IMR-90 (cell line): ENCODE measurements around the gene POMGNT1. TPM values are rescaled to one million over a fixed set of nuclear protein-coding genes. Genes with fewer than 3 reads are reported as not detected.

Source experiments
- ATAC-seq: fragments of 200-7000 bp; cut with Tn5 transposase; 2 replicates; pipeline ENCODE4 v1.9.1; 2020; ENCODE audit warnings: low read depth, mild to moderate bottlenecking, moderate library complexity
- BruUV-seq: library from RNA; stranded (reverse); fragments of 400-500 nt; replicated peaks from 2 replicates; lab custom pipeline; 2021; lab: Mats Ljungman, UMichigan
- CTCF ChIA-PET: fragments of 300-600 bp; formaldehyde crosslinking; extraction: SDS; loops from one replicate; lab custom pipeline; 2021; ENCODE audit warnings: antibody characterized with exemption; lab: Yijun Ruan, JAX
- POLR2A ChIA-PET: fragments of 300-600 bp; sonication (Branson Sonifier 250); formaldehyde crosslinking; loops from one replicate; lab custom pipeline; 2022; ENCODE audit warnings: antibody characterized with exemption; ENCODE audit not compliant: unreplicated experiment; lab: Charles Lee
- DNase-seq: peaks from one replicate; pipeline ENCODE4 v3.0.0; 2013
- H2AFZ ChIP-seq: replicated peaks from 2 replicates; pipeline ENCODE3; 2013; ENCODE audit warnings: low read length, mild to moderate bottlenecking; ENCODE audit not compliant: poor library complexity
- H2AK5ac ChIP-seq: 2 replicates; pipeline ENCODE4 v1.6.1; 2013; ENCODE audit warnings: low read depth, low read length, inconsistent platforms
- H2AK9ac ChIP-seq: replicated peaks from 2 replicates; pipeline ENCODE3; 2013; ENCODE audit warnings: mild to moderate bottlenecking, low read depth, low read length, moderate library complexity; ENCODE audit not compliant: poor library complexity
- H2BK120ac ChIP-seq: 2 replicates; pipeline ENCODE4 v1.6.1; 2013; ENCODE audit warnings: low read depth, low read length, inconsistent platforms
- H2BK15ac ChIP-seq: 3 replicates; pipeline ENCODE4 v1.6.1; 2013; ENCODE audit warnings: low read depth, low read length, inconsistent platforms
- H2BK20ac ChIP-seq: 2 replicates; pipeline ENCODE4 v1.6.1; 2013; ENCODE audit warnings: low read depth, mild to moderate bottlenecking, inconsistent platforms, low read length, moderate library complexity
- H2BK5ac ChIP-seq: 2 replicates; pipeline ENCODE4 v1.6.1; 2013; ENCODE audit warnings: mild to moderate bottlenecking, low read depth, low read length, inconsistent platforms; ENCODE audit not compliant: poor library complexity, severe bottlenecking
- H3K14ac ChIP-seq: replicated peaks from 2 replicates; pipeline ENCODE4 v1.6.1; 2013; ENCODE audit warnings: low read depth, low read length, inconsistent platforms
- H3K18ac ChIP-seq: 2 replicates; pipeline ENCODE4 v1.6.1; 2013; ENCODE audit warnings: low read depth, low read length, control low read depth
- H3K23ac ChIP-seq: 2 replicates; pipeline ENCODE4 v1.6.1; 2013; ENCODE audit warnings: low read depth, low read length, inconsistent platforms
- H3K27ac ChIP-seq: 2 replicates; pipeline ENCODE4 v1.5.1; 2013; ENCODE audit warnings: mild to moderate bottlenecking, control low read depth, low read length; ENCODE audit not compliant: insufficient read depth
- H3K27me3 ChIP-seq: 2 replicates; pipeline ENCODE4 v1.6.1; 2013; ENCODE audit warnings: low read length; ENCODE audit not compliant: control insufficient read depth, insufficient read depth
- H3K36me3 ChIP-seq: 2 replicates; pipeline ENCODE4 v1.6.1; 2013; ENCODE audit warnings: low read length, mixed read lengths; ENCODE audit not compliant: control insufficient read depth, insufficient read depth
- H3K4ac ChIP-seq: 2 replicates; pipeline ENCODE4 v1.6.1; 2013; ENCODE audit warnings: low read depth, low read length, inconsistent platforms
- H3K4me1 ChIP-seq: 2 replicates; pipeline ENCODE4 v1.6.1; 2013; ENCODE audit warnings: low read length, mixed read lengths; ENCODE audit not compliant: control insufficient read depth, insufficient read depth
- H3K4me2 ChIP-seq: 2 replicates; pipeline ENCODE4 v1.6.1; 2013; ENCODE audit warnings: low read depth, mild to moderate bottlenecking, control low read depth, low read length, moderate library complexity
- H3K4me3 ChIP-seq: 2 replicates; pipeline ENCODE4 v1.5.1; 2013; ENCODE audit warnings: low read depth, mild to moderate bottlenecking, control low read depth, low read length, moderate library complexity; ENCODE audit not compliant: insufficient read depth
- H3K56ac ChIP-seq: 2 replicates; pipeline ENCODE4 v1.6.1; 2013; ENCODE audit warnings: low read length, inconsistent platforms; ENCODE audit not compliant: insufficient read depth; ENCODE audit errors: extremely low read depth
- H3K79me1 ChIP-seq, 2 experiments: 2 replicates each; pipeline ENCODE4 v1.6.1; 2013; ENCODE audit warnings: low read length in 2 of 2, inconsistent platforms in 1 of 2, low read depth in 1 of 2
- H3K9ac ChIP-seq: 2 replicates; pipeline ENCODE4 v1.6.1; 2013; ENCODE audit warnings: low read depth, low read length, control low read depth
- H3K9me1 ChIP-seq: 2 replicates; pipeline ENCODE4 v1.6.1; 2013; ENCODE audit warnings: low read length, inconsistent platforms; ENCODE audit not compliant: insufficient read depth
- H3K9me3 ChIP-seq: 2 replicates; pipeline ENCODE4 v1.6.1; 2013; ENCODE audit warnings: low read length; ENCODE audit not compliant: control insufficient read depth, insufficient read depth
- H4K20me1 ChIP-seq: 2 replicates; pipeline ENCODE4 v1.6.1; 2013; ENCODE audit warnings: low read length, inconsistent platforms; ENCODE audit not compliant: insufficient read depth
- H4K5ac ChIP-seq: 2 replicates; pipeline ENCODE4 v1.6.1; 2013; ENCODE audit warnings: mild to moderate bottlenecking, low read depth, low read length, control low read depth
- H4K8ac ChIP-seq, 2 experiments: 2 replicates each; pipeline ENCODE4 v1.6.1; 2013; ENCODE audit warnings: low read depth in 2 of 2, low read length in 2 of 2, control low read depth in 1 of 2, inconsistent platforms in 1 of 2
- H4K91ac ChIP-seq: 2 replicates; pipeline ENCODE4 v1.6.1; 2013; ENCODE audit warnings: low read depth, low read length, inconsistent platforms; ENCODE audit not compliant: insufficient read depth
- BHLHE40 ChIP-seq: fragments of 150-350 bp; IDR thresholded peaks from 2 replicates; pipeline ENCODE4 v1.6.1; 2016; ENCODE audit warnings: mild to moderate bottlenecking, low read depth, low read length
- CEBPB ChIP-seq: IDR thresholded peaks from 2 replicates; pipeline ENCODE4 v1.6.1; 2012; ENCODE audit warnings: low read depth, low read length, improper control_type of control experiment
- CHD1 ChIP-seq: IDR thresholded peaks from 2 replicates; pipeline ENCODE4 v1.6.1; 2012; ENCODE audit warnings: low read depth, low read length, improper control_type of control experiment
- FOS ChIP-seq: fragments of 150-350 bp; IDR thresholded peaks from 2 replicates; pipeline ENCODE4 v1.6.1; 2016; ENCODE audit warnings: low read depth, low read length
- MAFK ChIP-seq: IDR thresholded peaks from 2 replicates; pipeline ENCODE4 v1.6.1; 2012; ENCODE audit warnings: low read depth, low read length, improper control_type of control experiment
- MAZ ChIP-seq: IDR thresholded peaks from 2 replicates; pipeline ENCODE4 v1.6.1; 2012; ENCODE audit warnings: low read depth, mild to moderate bottlenecking, low read length, improper control_type of control experiment, moderate library complexity, borderline replicate concordance
- MXI1 ChIP-seq: IDR thresholded peaks from 2 replicates; pipeline ENCODE4 v1.6.1; 2012; ENCODE audit warnings: low read depth, mild to moderate bottlenecking, low read length, moderate library complexity, borderline replicate concordance
- NFE2L2 ChIP-seq: fragments of 150-350 bp; IDR thresholded peaks from 2 replicates; pipeline ENCODE4 v1.6.1; 2016; ENCODE audit warnings: low read depth, mild to moderate bottlenecking, low read length
- POLR2A ChIP-seq: IDR thresholded peaks from 2 replicates; pipeline ENCODE4 v1.6.1; 2012; ENCODE audit warnings: mild to moderate bottlenecking, low read depth, low read length
- RCOR1 ChIP-seq: IDR thresholded peaks from 2 replicates; pipeline ENCODE4 v1.6.1; 2012; ENCODE audit warnings: mild to moderate bottlenecking, low read length, improper control_type of control experiment; ENCODE audit not compliant: insufficient replicate concordance
- RFX5 ChIP-seq: IDR thresholded peaks from 2 replicates; pipeline ENCODE4 v1.8.0; 2012; ENCODE audit warnings: low read depth, mild to moderate bottlenecking, low read length, moderate library complexity
- WGBS, 2 experiments: methylation state at CpG; one replicate each; pipeline versions ENCODE4 v1.1.5 to v1.1.7; 2013; ENCODE audit warnings: missing lambda C conversion rate in 2 of 2; ENCODE audit not compliant: insufficient read length in 1 of 2; ENCODE audit errors: extremely low coverage in 2 of 2; 5-methylcytosine and 5-hydroxymethylcytosine counted together
- dilution Hi-C: fragments of 300-500 bp; cut with HindIII; formaldehyde crosslinking; loops from one replicate; pipeline ENCODE4 v1.14.3; 2018; ENCODE audit warnings: low sequenced_read_pairs; ENCODE audit not compliant: unreplicated experiment
- in situ Hi-C: fragments of 300-500 bp; cut with MboI; formaldehyde crosslinking; loops from 3 replicates; pipeline ENCODE4 v1.14.3; 2019; ENCODE audit warnings: low sequenced_read_pairs, inconsistent platforms, mixed read lengths
- intact Hi-C: fragments of 100-400 bp; cut with micrococcal nuclease; formaldehyde crosslinking; loops from 2 replicates; pipeline ENCODE4 v1.10.0; 2022
- polyA plus RNA-seq, 3 experiments: library from polyadenylated mRNA; depleted of rRNA; stranded (reverse); fragments of >200 nt; gene quantifications; 2 replicates each; pipeline ENCODE4 v1.2.3, GENCODE V29; 2012; ENCODE audit warnings: low replicate concordance in 1 of 3
- total RNA-seq: library from RNA; depleted of rRNA; stranded (reverse); fragments of >200 nt; gene quantifications from 2 replicates; pipeline ENCODE4 v1.2.3, GENCODE V29; 2012
- TF ChIP-seq, protein P1 (sequence below): fragments of 150-350 bp; IDR thresholded peaks from 2 replicates; pipeline ENCODE4 v1.6.1; 2016; ENCODE audit warnings: low read depth, mild to moderate bottlenecking, low read length, moderate library complexity, borderline replicate concordance
- TF ChIP-seq, protein P2 (sequence below): fragments of 150-350 bp; IDR thresholded peaks from 2 replicates; pipeline ENCODE4 v1.6.1; 2017; ENCODE audit warnings: mild to moderate bottlenecking, antibody characterized with exemption, low read length, low read depth
- TF ChIP-seq, protein P3 (sequence below): conservative IDR thresholded peaks from 2 replicates; pipeline ENCODE4 v1.5.1; 2012; ENCODE audit warnings: mild to moderate bottlenecking, low read depth, low read length, improper control_type of control experiment

The POMGNT1 gene
- total and polyA plus RNA-seq, 2 of the 4 experiments (the other 2 are of a cell fraction): 54.8 to 65.3 TPM

DNA sequence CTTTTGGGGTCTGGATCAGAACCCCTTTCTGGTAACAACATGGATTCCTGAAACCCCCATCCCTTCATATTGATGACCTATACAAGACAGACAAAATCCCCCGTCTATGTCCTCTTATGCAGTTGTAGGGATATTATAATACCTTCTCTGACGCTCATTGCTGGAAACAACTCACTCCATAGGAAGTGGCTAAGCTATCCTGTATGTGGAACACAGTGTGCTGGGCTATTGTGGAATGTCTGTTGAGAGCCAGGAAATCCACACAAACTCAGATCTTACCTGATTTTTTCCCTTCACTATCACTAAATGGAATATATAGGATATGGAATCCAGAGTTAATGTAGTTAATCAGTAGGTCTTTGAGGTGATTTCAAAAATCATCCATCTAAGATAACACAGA, 48.1 kb downstream of the POMGNT1 start:
- Histone ChIP-seq H4K20me1 (no peaks in the 10 kb centered on the region), H3K9me1 (no peaks in the 10 kb centered on the region), H2BK5ac (no peak overlapping the region), H3K4me3 (no peak overlapping the region), H3K23ac (no peak overlapping the region), H2AK9ac (no peak overlapping the region), H2BK120ac (no peak overlapping the region), H2AK5ac (no peak overlapping the region), H3K4me1 (peaks cover 2% of the 10 kb centered on the region; the same call in 1 of the 2 replicates), H3K27me3 (peaks cover 2% of the 10 kb centered on the region), H3K9me3 (no peaks in the 10 kb centered on the region), H2AFZ (no peak overlapping the region), H3K27ac (no peak overlapping the region), H3K56ac (no peak overlapping the region), H3K79me1 (no peaks in the 10 kb centered on the region), H3K36me3 (no peaks in the 10 kb centered on the region), H3K4me2 (no peak overlapping the region), H2BK20ac (no peak overlapping the region), H3K9ac (no peak overlapping the region), H3K4ac (no peak overlapping the region), H4K5ac (no peak overlapping the region), H4K8ac (no peak overlapping the region), H2BK15ac (no peak overlapping the region), H4K91ac (no peak overlapping the region), H3K14ac (no peak overlapping the region), H3K18ac (no peak overlapping the region)
- no TSS peak for BruUV-seq
- DNase-seq: no peak
- POLR2A ChIA-PET: no interaction called here
- dilution Hi-C loops: no loop called here
- intact Hi-C loops: no loop called here
- no CpG with 5 or more reads among the region's 2 CpGs for WGBS, 2 experiments
- CTCF ChIA-PET: no interaction called here
- in situ Hi-C loops: no loop called here
- ATAC-seq: no peak
- TF ChIP-seq FOS (no peak), RCOR1 (no peak), CEBPB (no peak), MXI1 (no peak), NFE2L2 (no peak), MAZ (no peak), RFX5 (no peak), BHLHE40 (no peak), CHD1 (no peak), MAFK (no peak), POLR2A (no peak)
- TF ChIP-seq, protein P1, sequence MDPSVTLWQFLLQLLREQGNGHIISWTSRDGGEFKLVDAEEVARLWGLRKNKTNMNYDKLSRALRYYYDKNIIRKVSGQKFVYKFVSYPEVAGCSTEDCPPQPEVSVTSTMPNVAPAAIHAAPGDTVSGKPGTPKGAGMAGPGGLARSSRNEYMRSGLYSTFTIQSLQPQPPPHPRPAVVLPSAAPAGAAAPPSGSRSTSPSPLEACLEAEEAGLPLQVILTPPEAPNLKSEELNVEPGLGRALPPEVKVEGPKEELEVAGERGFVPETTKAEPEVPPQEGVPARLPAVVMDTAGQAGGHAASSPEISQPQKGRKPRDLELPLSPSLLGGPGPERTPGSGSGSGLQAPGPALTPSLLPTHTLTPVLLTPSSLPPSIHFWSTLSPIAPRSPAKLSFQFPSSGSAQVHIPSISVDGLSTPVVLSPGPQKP: no peak
- TF ChIP-seq, protein P2, sequence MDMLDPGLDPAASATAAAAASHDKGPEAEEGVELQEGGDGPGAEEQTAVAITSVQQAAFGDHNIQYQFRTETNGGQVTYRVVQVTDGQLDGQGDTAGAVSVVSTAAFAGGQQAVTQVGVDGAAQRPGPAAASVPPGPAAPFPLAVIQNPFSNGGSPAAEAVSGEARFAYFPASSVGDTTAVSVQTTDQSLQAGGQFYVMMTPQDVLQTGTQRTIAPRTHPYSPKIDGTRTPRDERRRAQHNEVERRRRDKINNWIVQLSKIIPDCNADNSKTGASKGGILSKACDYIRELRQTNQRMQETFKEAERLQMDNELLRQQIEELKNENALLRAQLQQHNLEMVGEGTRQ: no peak
- TF ChIP-seq, protein P3, sequence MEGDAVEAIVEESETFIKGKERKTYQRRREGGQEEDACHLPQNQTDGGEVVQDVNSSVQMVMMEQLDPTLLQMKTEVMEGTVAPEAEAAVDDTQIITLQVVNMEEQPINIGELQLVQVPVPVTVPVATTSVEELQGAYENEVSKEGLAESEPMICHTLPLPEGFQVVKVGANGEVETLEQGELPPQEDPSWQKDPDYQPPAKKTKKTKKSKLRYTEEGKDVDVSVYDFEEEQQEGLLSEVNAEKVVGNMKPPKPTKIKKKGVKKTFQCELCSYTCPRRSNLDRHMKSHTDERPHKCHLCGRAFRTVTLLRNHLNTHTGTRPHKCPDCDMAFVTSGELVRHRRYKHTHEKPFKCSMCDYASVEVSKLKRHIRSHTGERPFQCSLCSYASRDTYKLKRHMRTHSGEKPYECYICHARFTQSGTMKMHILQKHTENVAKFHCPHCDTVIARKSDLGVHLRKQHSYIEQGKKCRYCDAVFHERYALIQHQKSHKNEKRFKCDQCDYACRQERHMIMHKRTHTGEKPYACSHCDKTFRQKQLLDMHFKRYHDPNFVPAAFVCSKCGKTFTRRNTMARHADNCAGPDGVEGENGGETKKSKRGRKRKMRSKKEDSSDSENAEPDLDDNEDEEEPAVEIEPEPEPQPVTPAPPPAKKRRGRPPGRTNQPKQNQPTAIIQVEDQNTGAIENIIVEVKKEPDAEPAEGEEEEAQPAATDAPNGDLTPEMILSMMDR: no peak
